ENCODE results near the gene ZBTB46.

ZBTB46 gene

GRCh38 chr20:63765082-63765873 lies 65.8 kb downstream of the ZBTB46 start:
- no peak for DNase-seq

- DNase-seq, result no peak
Observed at GRCh38 chr20:63759377-63759901, 71.6 kb downstream of the ZBTB46 start.

- no peak for DNase-seq
Observed at GRCh38 chr20:63758152-63758551, 72.9 kb downstream of the ZBTB46 start.

- DNase-seq, result no peak
Observed at GRCh38 chr20:63756648-63756991, 74.4 kb downstream of the ZBTB46 start.

GRCh38 chr20:63755933-63756647 lies 75.0 kb downstream of the ZBTB46 start:
- no peak for DNase-seq

GRCh38 chr20:63754008-63754407 lies 77.1 kb downstream of the ZBTB46 start:
- DNase-seq, result no peak

- no peak for DNase-seq
Observed at GRCh38 chr20:63753381-63753780, 77.7 kb downstream of the ZBTB46 start.

GRCh38 chr20:63752411-63753101 lies 78.5 kb downstream of the ZBTB46 start:
- DNase-seq, result no peak

GRCh38 chr20:63751471-63752271 lies 79.4 kb downstream of the ZBTB46 start:
- DNase-seq, result no peak

GRCh38 chr20:63750807-63751470 lies 80.1 kb downstream of the ZBTB46 start:
- no peak for DNase-seq

- DNase-seq, result no peak
Observed at GRCh38 chr20:63749597-63750508, 81.2 kb downstream of the ZBTB46 start.

- DNase-seq, result no peak
Observed at GRCh38 chr20:63748934-63749270, 82.2 kb downstream of the ZBTB46 start.

GRCh38 chr20:63748070-63748933 lies 82.8 kb downstream of the ZBTB46 start:
- DNase-seq, result no peak

GRCh38 chr20:63747622-63748069 lies 83.4 kb downstream of the ZBTB46 start:
- DNase-seq, result no peak

- no peak for DNase-seq
Observed at GRCh38 chr20:63746751-63747315, 84.2 kb downstream of the ZBTB46 start.

- no peak for DNase-seq
Observed at GRCh38 chr20:63745961-63746731, 84.9 kb downstream of the ZBTB46 start.

GRCh38 chr20:63745424-63745805 lies 85.6 kb downstream of the ZBTB46 start:
- no peak for DNase-seq

GRCh38 chr20:63744574-63745423 lies 86.3 kb downstream of the ZBTB46 start:
- DNase-seq, result no peak
